Measurements from ENCODE around the gene NEBL.

The NEBL gene

GRCh38 chr10:20769481-20769880, 127.6 kb downstream of the NEBL start:
- DNase-seq: no peak

- DNase-seq: no peak
Observed at GRCh38 chr10:20768843-20769242, 128.3 kb downstream of the NEBL start.

DNA sequence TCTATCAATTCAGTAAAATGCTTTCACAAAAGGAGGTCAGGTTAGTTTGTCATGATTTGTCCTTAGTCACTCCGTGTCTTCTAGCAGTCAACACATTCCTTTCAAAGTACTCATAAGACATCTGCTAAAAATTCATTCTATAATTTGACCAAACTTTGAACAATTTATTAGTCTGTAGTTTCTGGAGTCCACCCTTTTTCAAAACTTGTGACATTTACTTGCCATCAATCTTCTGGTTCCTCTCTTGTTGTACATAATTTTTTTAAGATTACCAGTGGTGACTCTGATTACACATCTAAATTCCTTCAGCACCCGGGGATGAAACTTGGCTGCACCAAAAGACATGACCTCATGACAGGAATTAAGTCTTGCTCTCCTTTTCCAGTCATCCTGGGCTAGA, 130.1 kb downstream of the NEBL start:
- DNase-seq: no peak

- no peak for DNase-seq
Observed at GRCh38 chr10:20765066-20765465, 132.0 kb downstream of the NEBL start.

DNA sequence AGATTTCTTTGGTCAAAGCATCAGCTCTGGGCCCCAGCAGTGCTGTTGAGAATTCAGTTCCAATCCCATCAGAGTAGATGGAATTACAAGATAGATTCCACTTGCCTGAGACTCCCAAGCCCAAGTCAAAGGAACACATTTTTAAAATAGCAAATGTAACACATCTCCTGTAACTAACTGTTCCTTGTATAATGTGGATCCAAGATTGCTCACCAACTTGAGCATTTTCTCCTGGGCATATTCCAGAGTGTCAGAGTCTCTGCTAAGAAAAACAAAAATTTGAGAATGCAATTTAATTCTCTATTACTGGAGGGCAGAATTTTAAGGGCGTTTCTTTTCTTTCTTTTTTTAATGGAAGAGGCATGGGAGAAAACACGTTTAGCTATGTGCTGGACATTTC, 136.7 kb downstream of the NEBL start:
- no peak for DNase-seq

DNA sequence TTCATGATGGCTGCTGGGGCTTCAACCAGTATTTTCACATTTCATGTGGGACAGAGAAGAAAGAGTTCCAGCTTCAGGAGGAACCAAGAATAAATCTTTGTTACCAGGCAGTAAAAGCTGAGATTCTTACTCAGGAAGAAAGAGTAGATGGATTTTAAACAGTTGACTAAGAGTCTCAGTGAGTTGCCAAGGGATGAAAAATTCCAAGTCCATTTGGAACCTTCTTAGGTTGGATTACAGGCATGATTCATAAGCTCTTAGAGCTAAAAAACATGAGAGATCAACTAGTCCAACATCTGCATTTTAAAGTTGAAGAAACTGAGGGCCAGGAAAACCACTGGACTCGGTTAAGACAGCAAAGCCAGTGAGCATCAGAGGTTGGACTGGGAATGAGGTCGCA, 148.6 kb downstream of the NEBL start:
- no peak for DNase-seq

DNA sequence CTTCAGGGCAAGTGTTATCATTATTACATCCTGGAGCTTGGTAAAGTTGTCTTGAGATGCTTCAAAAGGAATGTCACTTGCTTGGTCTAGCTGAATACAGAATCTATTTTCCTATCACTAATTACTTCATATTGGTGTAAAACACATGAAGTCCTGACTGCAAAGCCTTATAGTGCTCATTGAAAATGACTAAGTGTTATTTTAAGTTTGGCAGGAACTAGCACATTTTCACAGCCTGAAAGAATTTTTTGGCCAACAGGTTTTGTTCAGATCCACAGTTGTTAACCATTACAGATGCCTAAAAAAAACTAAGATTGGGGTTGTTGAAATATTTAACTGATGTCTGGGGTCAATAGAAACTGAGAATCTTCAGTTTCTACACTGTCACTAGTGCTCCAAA, 149.3 kb downstream of the NEBL start:
- no peak for DNase-seq

DNA sequence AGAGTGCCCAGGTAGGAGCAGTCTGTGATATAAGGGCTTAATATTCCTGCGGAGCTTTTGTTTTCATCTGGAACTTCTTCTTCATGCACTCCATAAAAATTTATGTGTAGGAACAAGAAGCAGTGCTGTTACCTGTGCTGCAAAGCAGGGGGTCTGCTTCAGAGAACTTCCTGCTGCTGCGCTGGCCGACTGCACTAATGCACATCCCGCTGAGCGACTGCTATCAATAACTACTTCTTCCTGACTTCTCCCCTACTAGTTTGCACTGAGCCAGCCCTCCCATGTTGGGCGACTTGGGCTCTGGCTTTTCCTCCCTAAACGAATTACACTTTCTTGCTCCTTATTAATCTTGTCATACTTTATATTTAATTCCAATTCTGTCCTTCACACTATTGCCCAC, 150.3 kb downstream of the NEBL start:
- DNase-seq: no peak

GRCh38 chr10:20745556-20746375, 151.3 kb downstream of the NEBL start:
- DNase-seq: no peak

DNA sequence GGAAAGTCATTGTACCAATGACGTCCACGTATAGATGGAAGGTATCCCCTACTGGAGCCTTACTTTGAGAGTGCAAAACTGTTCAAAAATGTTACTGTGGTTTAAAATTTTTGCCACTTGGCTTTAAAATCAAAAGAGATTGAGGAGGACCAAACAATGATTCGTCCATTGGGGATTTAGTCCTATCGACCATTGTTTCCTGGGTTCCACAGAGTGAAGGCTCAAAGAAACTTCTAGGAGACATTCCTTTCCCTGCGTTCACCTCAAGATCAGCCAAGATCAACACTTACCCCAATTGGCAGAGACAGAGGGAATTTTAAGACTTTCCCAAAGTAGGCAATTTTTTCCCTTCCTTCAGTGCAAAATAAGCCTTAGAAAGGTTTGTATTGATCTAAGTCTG, 152.3 kb downstream of the NEBL start:
- no peak for DNase-seq

GRCh38 chr10:20743942-20744341, 153.2 kb downstream of the NEBL start:
- no peak for DNase-seq

- no peak for DNase-seq
Observed at GRCh38 chr10:20742737-20743541, 154.2 kb downstream of the NEBL start.

DNA sequence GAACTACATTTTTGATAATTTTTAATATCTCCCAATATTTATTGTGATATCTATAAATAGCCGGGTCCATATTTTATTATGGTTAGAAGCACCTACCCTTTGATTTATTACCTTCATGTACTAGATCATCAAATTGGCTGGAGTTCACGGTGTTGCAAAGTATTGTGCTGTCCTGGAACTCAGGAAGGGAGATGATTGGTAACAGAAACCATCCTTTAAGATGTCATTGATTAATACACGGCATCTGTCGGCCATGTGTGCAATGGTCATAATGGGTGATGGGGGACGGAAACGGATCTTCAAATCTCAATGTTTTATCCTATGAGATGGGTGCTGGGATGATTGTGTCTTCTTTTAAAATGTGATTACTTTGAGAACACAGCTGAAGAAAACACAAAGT, 157.0 kb downstream of the NEBL start:
- no peak for DNase-seq

- DNase-seq: no peak
Observed at GRCh38 chr10:20737107-20737506, 160.0 kb downstream of the NEBL start.
